ENCODE measurements around the gene TRIM41. TPM values are rescaled to one million over a fixed set of nuclear protein-coding genes. Genes with fewer than 3 reads are reported as not detected.

TRIM41 gene
- 10.7 and 12.9 TPM in 2 replicates for total RNA-seq

DNA sequence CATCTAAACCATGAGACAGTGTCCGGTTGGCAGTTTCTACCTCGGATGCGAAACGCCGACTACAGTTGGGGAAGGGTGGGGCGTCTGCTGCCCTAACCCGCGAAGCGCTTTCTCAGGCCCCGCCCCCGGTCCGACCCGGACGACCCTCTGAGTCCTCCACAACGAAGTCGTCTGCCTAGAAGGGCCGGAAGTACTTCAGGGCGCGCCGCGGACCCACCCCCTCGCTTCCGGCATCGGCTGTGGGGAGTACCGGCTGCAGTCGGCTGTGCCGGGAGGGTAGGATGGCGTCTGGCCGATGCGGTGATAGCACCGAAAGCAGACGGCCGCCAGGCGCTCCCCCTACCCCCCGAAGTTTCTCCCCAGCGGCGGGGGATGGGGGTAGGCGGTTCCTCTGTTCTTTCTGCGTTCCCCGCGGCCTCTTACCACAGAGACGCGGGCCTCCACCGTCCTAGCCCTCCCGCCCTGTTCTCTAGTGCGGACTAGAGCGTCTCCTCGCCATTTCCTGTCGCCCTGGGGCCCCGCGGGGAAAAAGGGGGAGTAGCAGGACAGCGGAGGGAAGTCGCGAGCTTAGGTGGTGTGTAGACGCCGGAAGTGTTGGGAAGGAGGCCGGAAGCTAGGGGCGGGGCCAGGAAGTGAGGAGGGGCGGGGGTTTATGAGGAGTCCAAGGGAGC lies at the start of gene TRIM41:
Gene TRIM41, plus strand, starts transcription at position 224 of the 671 bp plus-strand sequence. CDS start 719 bp downstream, outside the sequence.

DNA sequence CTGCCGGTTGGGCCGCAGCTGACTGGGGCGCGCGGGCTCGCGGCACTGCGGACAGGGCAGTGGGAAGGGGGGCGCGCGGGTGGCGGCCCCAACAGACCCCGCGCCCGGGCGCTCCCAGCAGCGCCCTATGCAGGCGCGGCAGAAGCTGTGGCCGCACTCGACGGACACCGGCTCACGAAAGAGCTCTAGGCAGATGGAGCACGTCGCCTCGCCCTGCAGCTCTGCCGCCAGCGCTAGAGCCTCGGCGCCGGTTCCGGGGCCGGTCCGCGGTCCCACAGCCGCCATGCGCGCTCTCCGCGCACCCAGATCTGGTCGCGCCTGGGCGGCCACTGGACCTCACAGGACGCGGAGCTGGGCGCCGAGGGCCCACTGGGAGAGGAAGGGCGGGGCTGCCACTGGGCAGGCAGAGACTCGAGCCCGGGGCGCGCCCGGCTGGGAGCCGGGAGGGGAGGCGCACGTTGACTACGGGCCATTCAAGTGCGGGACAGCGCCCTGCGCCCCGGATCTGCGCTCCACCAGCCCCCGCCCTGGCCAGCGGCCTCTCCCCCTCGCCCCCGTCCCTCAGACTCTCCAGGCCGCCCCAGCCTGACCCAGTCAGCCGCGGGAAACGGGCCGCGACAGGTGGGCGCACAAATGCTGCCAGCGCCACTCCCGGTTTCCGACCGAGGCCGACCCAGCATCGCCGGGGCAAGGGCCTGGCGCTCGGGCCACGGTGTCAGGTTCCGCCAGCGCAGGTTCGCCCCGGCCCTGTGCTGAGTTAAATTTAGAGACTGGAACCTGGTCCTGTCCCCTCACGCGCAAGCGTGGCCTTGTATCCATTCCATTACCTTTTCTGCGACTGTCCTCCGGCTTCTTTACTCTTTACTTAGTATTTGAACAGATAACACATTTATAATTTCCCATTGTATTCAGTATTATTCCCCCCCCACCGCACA lies 18.0 kb upstream of the TRIM41 start, which contains the start of gene TRIM7:
Gene TRIM7, minus strand, starts transcription at position 371 of the 935 bp plus-strand sequence. Its CDS starts 86 bp downstream, at position 285.

GRCh38 chr5:181243564-181244343 lies 20.7 kb downstream of the TRIM41 start, which contains the start of gene RACK1:
RACK1 (minus strand) TSS chr5:181243906; CDS start chr5:181243800, 106 bp downstream.

GRCh38 chr5:181260720-181261319 lies 37.7 kb downstream of the TRIM41 start, which contains the start of gene TRIM52:
TRIM52 (minus strand) TSS chr5:181261143; CDS start chr5:181260813, 330 bp downstream.

Small RNA genes within 50 kb of the gene (small RNA-seq; reads per million reads assigned to genes)
- not detected for gene MIR4638
- not detected for gene SNORD95
- gene SNORD96A, result not detected

Other genes starting within 250 kb of the TRIM41 start
- not detected in 2 replicates for gene BTNL3, start 234.4 kb upstream of the TRIM41 start, total RNA-seq
- not detected in 2 replicates for gene BTNL9, start 183.0 kb upstream of the TRIM41 start, total RNA-seq
- gene OR2V1, start 92.1 kb upstream of the TRIM41 start, total RNA-seq, result not detected in 2 replicates
- gene OR2V2, start 75.7 kb upstream of the TRIM41 start, total RNA-seq, result not detected in 2 replicates
- gene TRIM7, start 18.1 kb upstream of the TRIM41 start, total RNA-seq, result 0.97 and 3.3 TPM in 2 replicates
- 2,965 and 4,041 TPM in 2 replicates for gene RACK1, start 20.6 kb downstream of the TRIM41 start, total RNA-seq
- gene TRIM52, start 37.9 kb downstream of the TRIM41 start, total RNA-seq, result 7.8 and 11.6 TPM in 2 replicates
- 0.52 TPM in 1 of 2 replicates, not detected in the other for gene OR4F3, start 144.0 kb downstream of the TRIM41 start, total RNA-seq